Calu3 (cell line): ENCODE data around the gene CAPN14. TPM values are rescaled to one million over a fixed set of nuclear protein-coding genes. Genes with fewer than 3 reads are reported as not detected.

ENCODE experiments used
- BruUV-seq: library from RNA; stranded (reverse); fragments of 400-500 nt; replicated peaks from 2 replicates; lab custom pipeline; 2021; lab: Mats Ljungman, UMichigan
- CTCF ChIA-PET: fragments of 300-600 bp; sonication (Branson Sonifier 250); formaldehyde crosslinking; loops from one replicate; lab custom pipeline; 2022; ENCODE audit warnings: antibody characterized with exemption; lab: Charles Lee
- DNase-seq: peaks from one replicate; pipeline ENCODE4 v3.0.0; 2022
- H3K27ac Mint-ChIP-seq: one replicate; pipeline ENCODE4 v1.8.0; 2022; ENCODE audit warnings: mixed read lengths; ENCODE audit not compliant: unreplicated experiment
- H3K27me3 Mint-ChIP-seq: one replicate; pipeline ENCODE4 v1.8.0; 2022; ENCODE audit warnings: mixed read lengths; ENCODE audit not compliant: unreplicated experiment
- H3K36me3 Mint-ChIP-seq: one replicate; pipeline ENCODE4 v1.8.0; 2022; ENCODE audit warnings: mild to moderate bottlenecking, moderate library complexity, mixed read lengths; ENCODE audit not compliant: insufficient read depth, unreplicated experiment
- H3K4me1 Mint-ChIP-seq: one replicate; pipeline ENCODE4 v1.8.0; 2022; ENCODE audit warnings: mild to moderate bottlenecking, low read depth, mixed read lengths; ENCODE audit not compliant: unreplicated experiment
- H3K4me3 Mint-ChIP-seq: one replicate; pipeline ENCODE4 v1.8.0; 2022; ENCODE audit warnings: mild to moderate bottlenecking, low read depth, moderate library complexity, mixed read lengths; ENCODE audit not compliant: unreplicated experiment
- H3K9me3 Mint-ChIP-seq: one replicate; pipeline ENCODE4 v1.8.0; 2022; ENCODE audit warnings: low read depth, mixed read lengths; ENCODE audit not compliant: unreplicated experiment
- CTCF ChIP-seq: fragments of 200-600 bp; IDR thresholded peaks from one replicate; pipeline ENCODE4 v1.8.0; 2022; ENCODE audit warnings: antibody characterized with exemption; ENCODE audit not compliant: unreplicated experiment
- intact Hi-C: fragments of 100-400 bp; cut with micrococcal nuclease; formaldehyde crosslinking; loops from one replicate; pipeline ENCODE4 v1.10.0; 2022; ENCODE audit not compliant: unreplicated experiment
- total RNA-seq: library from RNA; stranded (reverse); gene quantifications from 2 replicates; pipeline ENCODE4 v1.2.3, GENCODE V29; 2022

The CAPN14 gene
- total RNA-seq, 1 experiment from 2014 or later: 0.35 TPM

DNA sequence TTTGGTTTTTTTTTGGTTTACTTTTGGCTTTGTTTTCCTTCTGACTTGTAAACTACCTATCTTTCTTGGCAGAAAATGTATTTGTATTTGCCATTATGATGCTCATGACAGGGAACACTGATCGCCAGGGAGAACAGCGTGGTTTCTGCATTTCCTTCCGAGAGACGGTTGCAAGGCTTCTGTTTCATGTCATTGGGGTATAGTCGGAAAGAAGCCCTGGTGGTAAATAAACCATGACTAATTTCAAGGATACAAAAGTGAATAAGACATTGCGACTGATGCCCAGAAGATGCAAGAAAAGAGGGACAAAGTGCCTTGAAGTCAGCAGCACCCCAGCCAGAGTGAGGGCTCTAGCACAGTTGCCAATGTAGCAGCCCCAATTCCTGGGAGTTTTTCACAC, 4.2 kb upstream of the CAPN14 start:
- H3K27me3 Mint-ChIP-seq: peaks cover 82% of the 10 kb centered on the region
- no peaks in the 10 kb centered on the region for H3K9me3 Mint-ChIP-seq
- CTCF ChIA-PET: no interaction called here
- BruUV-seq: no TSS peak
- no peaks in the 10 kb centered on the region for H3K4me1 Mint-ChIP-seq
- H3K27ac Mint-ChIP-seq: no peak overlapping the region
- H3K4me3 Mint-ChIP-seq: no peak overlapping the region
- no peaks in the 10 kb centered on the region for H3K36me3 Mint-ChIP-seq
- DNase-seq: no peak
- TF ChIP-seq CTCF: no peak
- intact Hi-C loops: no loop called here

DNA sequence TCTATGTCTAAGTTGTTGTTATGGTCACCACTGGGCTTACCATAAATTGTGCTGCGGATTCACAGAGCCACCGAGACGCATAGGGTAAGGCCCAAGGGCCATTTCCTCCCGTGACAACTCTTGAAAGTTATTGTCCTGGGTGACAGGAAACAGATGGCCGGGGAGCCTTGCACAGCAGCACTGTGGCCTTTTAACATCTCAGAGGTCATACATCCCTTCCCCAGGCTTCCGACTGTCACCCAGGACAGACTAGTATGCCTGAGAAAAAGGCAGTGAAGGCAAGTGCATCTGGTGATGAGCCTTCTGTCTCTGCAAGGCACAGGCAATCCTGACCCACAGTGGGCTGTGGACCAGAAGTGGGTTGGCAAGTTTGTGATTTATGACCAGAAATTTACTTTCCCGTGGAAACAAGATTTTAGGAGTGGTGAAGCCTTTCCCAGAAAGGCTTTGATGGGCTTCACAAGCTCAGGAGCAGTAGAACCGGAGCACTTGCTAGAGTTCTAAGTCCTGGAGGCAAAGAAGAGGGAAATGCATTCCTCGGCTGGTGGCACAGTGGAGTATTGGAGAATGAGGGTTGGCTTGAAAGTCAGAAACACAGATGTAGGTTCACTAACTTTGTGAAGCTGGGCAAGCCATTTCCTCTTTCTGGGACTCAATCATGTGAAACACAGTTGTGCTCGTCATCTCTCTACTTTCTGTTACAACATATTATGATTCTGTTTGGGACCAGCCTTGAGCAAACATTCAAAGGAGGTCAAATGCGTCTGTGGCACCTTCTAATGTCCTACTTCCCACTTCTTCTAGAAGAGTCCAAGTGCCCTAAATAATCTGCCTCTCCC, 2.0 kb upstream of the CAPN14 start:
- Mint-ChIP-seq H3K27ac (no peak overlapping the region), H3K9me3 (no peaks in the 10 kb centered on the region), H3K36me3 (no peaks in the 10 kb centered on the region), H3K4me1 (no peaks in the 10 kb centered on the region), H3K4me3 (no peak overlapping the region), H3K27me3 (peaks cover 92% of the 10 kb centered on the region)
- no TSS peak for BruUV-seq
- intact Hi-C loops: no loop called here
- no peak for DNase-seq
- no peak for TF ChIP-seq CTCF
- CTCF ChIA-PET: no interaction called here

DNA sequence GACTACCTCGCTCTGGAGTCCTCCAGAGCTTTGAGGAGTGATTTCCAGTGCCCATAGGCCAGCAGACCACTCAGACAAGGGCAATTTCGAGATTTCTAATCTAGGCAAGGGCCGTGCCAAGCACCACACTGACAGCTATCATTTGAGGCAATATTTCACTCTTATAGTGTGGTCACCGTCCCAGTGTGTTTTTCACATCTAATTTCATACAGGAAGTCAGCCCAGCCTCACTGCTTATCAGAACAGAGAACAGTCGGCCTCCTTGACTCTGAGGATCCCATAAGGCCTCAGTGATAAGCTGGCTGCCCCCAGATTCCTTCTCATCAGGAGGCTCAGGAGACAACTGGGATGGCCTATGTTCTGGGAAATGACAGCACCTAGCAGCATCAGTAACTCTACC, 581 bp downstream of the CAPN14 start:
- no peaks in the 10 kb centered on the region for H3K9me3 Mint-ChIP-seq

GRCh38 chr2:31214444-31214915, 2.8 kb downstream of the CAPN14 start:
- intact Hi-C loops: no loop called here
- no peak for TF ChIP-seq CTCF
- no peaks in the 10 kb centered on the region for H3K36me3 Mint-ChIP-seq
- peaks cover 45% of the 10 kb centered on the region for H3K27me3 Mint-ChIP-seq
- H3K9me3 Mint-ChIP-seq: no peaks in the 10 kb centered on the region
- no peaks in the 10 kb centered on the region for H3K4me1 Mint-ChIP-seq
- H3K4me3 Mint-ChIP-seq: no peak overlapping the region
- BruUV-seq: no TSS peak
- no peak overlapping the region for H3K27ac Mint-ChIP-seq
- CTCF ChIA-PET: no interaction called here
- no peak for DNase-seq

More for the DNA sequence above, 581 bp downstream of the CAPN14 start:
- CTCF ChIA-PET: no interaction called here
- BruUV-seq: no TSS peak
- TF ChIP-seq CTCF: no peak
- Mint-ChIP-seq H3K4me1 (no peaks in the 10 kb centered on the region), H3K27me3 (peaks cover 66% of the 10 kb centered on the region), H3K4me3 (no peak overlapping the region), H3K36me3 (no peaks in the 10 kb centered on the region), H3K27ac (no peak overlapping the region)
- DNase-seq: no peak
- intact Hi-C loops: no loop called here
